ENCODE data around the gene NKAIN1. TPM values are rescaled to one million over a fixed set of nuclear protein-coding genes. Genes with fewer than 3 reads are reported as not detected.
"Not testable (repeated sequence)": the region's sequence is repeated elsewhere in the genome, so short reads cannot be mapped to it uniquely, and the experiment has no call there.

NKAIN1 gene
- polyA plus RNA-seq, 4 donors, result 3.7 to 5.0 (median 3.9) TPM

GRCh38 chr1:31198600-31198999 lies 41.1 kb downstream of the NKAIN1 start:
- no peak for DNase-seq (ENCODE audit: low read depth in 4 of 4, low spot score in 3 of 4)

- DNase-seq (ENCODE audit: low read depth in 4 of 4, low spot score in 3 of 4), result no peak
Measured at GRCh38 chr1:31198150-31198549, 41.5 kb downstream of the NKAIN1 start.

DNA sequence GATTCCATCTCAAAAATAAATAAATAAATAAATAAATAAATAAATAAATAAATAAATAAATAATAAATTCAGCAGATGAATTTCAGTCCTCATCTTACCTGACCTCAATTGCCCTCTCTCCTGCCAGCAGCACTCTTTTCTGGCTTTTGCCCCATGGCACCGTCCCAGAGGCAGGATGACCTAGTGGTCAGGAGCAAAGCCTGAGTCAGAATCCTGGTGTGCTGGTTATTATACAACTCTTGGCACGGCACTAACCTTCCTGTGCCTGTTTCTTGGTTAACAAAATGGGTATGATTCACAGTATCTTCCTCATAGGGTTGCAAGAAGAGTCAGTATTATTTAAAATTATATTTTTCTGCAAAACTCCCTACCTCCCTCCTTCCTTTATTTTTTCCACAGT lies 43.0 kb downstream of the NKAIN1 start:
- DNase-seq (ENCODE audit: low read depth in 4 of 4, low spot score in 3 of 4), result no peak

DNA sequence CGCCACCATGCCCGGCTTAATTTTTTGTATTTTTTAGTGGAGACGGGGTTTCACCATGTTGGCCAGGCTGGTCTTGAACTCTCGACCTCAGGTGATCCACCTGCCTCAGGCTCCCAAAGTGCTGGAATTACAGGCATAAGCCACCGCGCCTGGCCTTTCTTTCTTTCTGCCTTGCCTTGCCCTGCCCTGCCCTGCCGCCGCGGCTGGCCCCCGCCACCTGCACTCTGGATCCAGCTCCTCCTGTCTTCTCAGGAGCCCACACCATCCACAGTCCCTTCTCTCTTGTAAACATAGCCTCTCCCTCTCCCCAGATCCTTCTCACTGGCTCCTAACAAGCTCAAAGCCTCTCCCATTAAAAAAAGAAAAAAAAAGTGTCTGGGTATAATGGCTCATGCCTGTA lies 44.4 kb downstream of the NKAIN1 start:
- not testable (repeated sequence) for DNase-seq (ENCODE audit: low read depth in 4 of 4, low spot score in 3 of 4)

DNA sequence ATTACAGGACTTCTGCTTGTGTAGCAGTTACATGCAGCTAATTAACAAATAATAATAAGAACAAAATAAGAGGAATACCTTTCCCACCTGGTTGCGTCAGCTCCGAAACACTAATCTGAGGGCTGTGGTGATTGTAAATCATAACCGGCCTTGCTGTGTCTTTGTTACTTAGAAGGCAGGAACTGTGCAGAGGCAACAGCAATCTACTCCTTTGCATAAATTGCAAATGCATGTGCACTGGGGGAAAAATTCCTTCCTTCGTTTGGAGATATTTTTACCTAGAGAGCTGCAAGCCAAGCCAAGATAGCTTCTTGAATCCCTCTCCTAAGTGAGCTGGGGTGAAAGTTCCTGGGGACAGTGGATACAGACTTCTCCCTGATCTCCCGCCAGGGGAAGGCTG lies 46.0 kb downstream of the NKAIN1 start:
- DNase-seq (ENCODE audit: low read depth in 4 of 4, low spot score in 3 of 4), result no peak

DNA sequence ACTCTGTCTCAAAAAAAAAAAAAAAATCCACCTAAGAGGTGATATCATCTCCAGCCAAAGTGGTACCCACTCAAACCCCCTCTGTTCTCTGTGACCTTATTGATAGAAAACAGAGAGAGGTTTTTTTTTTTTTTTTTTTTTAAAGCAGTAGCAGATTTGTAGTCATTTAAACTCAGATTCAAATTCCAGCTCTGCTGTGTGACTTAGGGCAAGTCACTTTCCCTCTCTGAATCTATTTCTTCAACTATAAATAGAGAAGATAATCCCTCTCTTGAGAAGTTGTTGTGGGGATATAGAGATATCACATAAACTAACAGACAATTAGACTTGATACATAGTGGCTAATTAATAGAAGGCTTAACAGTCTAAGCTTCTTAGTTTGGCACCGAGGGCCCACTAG lies 48.4 kb downstream of the NKAIN1 start:
- DNase-seq (ENCODE audit: low read depth in 4 of 4, low spot score in 3 of 4), result no peak

GRCh38 chr1:31189696-31190674 lies 49.7 kb downstream of the NKAIN1 start:
- DNase-seq (ENCODE audit: low read depth in 4 of 4, low spot score in 3 of 4), result no peak

DNA sequence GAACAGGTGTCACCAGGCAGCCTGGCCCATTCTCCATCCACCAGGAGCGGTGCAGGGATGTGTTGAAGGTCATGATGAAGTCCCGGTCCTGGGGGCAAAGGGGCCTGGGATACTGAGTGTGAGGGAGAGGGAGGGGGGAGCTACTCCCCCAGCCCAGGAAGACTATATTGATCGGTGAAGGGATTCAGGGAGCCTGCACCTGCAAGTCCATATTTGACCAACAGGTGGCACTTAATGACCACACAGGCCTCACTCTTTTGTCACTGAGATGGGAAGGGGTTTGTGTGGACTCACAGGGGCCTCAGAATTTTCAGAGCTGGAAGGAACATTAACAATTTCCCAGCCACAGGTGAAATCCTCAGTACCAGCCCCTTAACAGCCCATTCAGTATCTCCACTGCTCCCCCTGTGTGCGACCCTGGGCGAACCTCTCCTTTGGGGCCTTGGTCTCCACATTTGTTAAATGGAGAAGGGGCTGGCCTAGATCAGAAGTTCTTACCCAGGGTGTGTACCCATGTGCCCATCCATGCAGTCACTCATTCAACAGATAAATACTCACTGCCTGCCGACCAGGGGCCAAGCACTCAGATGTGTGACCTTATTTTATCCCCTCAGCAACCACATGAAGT lies 55.6 kb downstream of the NKAIN1 start:
- DNase-seq (ENCODE audit: low read depth in 4 of 4, low spot score in 3 of 4), result no peak

DNA sequence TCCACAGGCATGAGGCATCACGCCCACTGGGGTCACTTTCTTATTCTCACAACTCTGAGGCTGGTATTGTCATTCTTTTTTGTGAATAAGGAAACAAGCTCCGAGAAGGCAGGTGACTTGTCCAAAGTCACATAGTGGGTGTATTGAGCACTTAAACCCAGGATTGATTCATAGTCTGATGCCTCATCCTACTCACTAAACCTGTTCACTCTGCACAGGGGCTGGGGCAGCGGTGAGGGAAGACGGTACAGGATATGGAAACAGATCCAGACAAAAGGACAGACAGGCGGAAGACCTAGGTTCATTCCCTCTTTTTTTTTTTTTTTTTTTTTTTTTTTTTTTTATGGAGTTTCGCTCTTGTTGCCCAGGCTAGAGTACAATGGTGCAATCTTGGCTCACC lies 56.6 kb downstream of the NKAIN1 start:
- no peak for DNase-seq (ENCODE audit: low read depth in 4 of 4, low spot score in 3 of 4)

DNA sequence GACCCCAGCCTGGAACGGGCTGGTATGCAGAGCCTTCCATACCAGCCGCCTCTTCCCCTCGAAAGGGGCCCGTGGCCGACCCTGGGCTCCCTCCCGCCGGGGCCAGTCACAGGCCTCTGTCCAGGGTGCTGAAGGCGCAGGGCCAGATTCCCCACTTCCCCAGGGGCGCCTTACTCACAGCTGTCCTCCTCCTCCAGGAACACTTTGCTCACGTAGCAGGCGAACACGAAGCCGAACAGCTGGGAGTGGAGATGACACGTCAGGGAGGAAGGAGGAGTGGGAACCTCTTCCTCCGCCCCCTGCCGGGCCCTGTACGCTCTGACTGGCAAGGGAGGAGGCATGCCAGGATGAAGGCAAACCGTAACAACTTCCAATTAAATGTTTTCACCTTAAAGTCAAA lies 57.3 kb downstream of the NKAIN1 start:
- DNase-seq (ENCODE audit: low read depth in 4 of 4, low spot score in 3 of 4), result peak in 3 of 4 donors; percentile 76 to 87 (median 79)

DNA sequence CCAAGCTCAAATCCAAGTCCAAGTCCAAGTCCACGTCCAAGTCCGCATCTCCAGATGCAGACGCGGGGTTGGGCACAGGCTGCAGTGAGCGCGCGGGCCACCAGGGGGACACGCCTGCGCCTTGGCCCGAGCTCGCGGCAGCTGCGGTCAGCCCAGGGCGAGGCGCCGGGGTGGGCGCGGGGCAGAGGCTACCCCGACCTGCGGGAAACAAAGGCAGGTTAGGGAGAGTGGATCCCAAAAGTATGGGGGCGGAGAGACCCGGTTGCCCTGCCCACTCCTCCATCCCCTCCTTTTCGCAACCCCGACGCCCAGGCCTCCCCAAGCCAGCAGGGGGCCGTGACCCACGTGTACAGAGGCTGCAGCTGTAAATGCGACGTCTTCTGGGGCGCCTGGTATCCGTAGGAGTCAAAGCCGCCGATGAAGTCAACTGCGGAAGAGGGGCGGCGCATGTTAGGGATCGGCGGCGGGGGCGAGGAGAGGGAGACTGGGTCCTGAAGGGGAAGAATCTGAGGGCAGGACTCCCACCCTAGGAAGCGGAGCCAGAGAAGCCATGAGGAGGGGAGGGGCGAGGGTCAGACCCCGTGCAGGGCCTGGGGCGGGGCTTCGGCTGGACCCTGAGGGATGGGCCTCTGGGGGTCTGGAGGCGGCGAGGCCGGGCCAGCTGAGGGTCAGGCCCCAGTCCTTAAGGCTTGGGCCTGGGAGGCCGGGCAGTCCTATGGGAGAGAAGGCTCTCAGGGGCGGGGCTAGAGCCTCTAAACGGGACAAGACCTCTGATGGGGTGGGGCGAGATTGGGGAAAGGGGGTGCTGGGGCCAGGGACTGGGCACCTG lies 58.0 kb downstream of the NKAIN1 start:
- no peak for DNase-seq (ENCODE audit: low read depth in 4 of 4, low spot score in 3 of 4)

GRCh38 chr1:31180338-31180737 lies 59.3 kb downstream of the NKAIN1 start:
- no peak for DNase-seq (ENCODE audit: low read depth in 4 of 4, low spot score in 3 of 4)

- DNase-seq (ENCODE audit: low read depth in 4 of 4, low spot score in 3 of 4), result not testable (repeated sequence)
Measured at GRCh38 chr1:31176291-31176690, 63.4 kb downstream of the NKAIN1 start.

- DNase-seq (ENCODE audit: low read depth in 4 of 4, low spot score in 3 of 4), result no peak
Measured at GRCh38 chr1:31170486-31170735, 69.3 kb downstream of the NKAIN1 start.

GRCh38 chr1:31166462-31166861 lies 73.2 kb downstream of the NKAIN1 start:
- DNase-seq (ENCODE audit: low read depth in 4 of 4, low spot score in 3 of 4), result no peak

DNA sequence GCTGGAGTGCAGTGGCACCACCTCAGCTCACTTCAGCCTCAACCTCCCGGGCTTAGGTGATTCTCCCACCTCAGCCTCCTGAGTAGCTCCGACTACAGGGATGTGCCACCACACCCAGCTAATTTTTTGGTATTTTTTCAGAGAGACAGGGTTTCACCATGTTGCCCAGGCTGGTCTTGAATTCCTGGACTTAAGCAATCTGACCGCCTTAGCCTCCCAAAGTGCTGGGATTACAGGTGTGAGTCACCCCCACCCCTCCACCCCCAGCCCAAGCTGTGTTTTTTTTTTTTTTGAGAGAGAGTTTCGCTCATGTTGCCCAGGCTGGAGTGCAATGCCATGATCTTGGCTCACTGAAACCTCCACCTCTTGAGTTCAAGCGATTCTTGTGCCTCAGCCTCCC lies 75.4 kb downstream of the NKAIN1 start:
- DNase-seq (ENCODE audit: low read depth in 4 of 4, low spot score in 3 of 4), result no peak

DNA sequence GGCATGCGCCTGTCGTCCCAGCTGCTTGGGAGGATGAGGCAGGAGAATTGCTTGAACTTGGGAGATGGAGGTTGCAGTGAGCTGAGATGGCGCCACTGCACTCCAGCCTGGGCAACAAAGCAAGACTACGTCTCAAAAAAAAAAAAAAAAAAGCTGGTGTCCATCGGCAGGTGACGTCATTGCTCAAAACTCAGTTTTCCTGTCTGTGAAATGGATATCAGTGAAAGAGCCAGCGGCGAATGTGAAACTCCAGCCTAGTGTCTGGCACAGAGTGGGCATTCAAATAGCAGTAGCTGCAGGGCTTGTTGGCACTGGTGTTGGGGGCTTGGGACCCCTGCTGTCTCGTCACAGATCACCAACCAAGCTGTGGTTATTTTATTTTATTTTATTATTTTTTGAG lies 75.8 kb downstream of the NKAIN1 start:
- no peak for DNase-seq (ENCODE audit: low read depth in 4 of 4, low spot score in 3 of 4)

- DNase-seq (ENCODE audit: low read depth in 4 of 4, low spot score in 3 of 4), result no peak
Measured at GRCh38 chr1:31161571-31161970, 78.1 kb downstream of the NKAIN1 start.

GRCh38 chr1:31159869-31160611 lies 79.6 kb downstream of the NKAIN1 start:
- no peak for DNase-seq (ENCODE audit: low read depth in 4 of 4, low spot score in 3 of 4)

DNA sequence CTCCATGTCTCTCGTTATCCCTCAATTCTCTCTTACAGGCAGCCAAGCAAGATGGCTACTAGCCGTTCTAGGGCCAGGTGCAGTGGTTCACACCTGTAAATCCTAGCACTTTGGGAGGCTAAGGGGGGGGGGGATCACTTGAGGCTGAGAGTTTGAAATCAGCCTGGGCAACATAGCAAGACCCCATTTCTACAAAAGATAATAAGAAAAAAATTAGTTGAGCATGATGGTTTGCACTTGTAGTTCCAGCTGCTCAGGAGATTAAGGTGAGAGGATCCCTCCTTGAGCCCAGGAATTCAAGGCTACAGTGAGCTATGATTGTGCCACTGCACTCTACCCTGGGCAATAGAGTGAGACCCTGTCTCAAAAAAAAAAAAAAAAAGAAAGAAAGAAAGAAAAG lies 80.4 kb downstream of the NKAIN1 start:
- no peak for DNase-seq (ENCODE audit: low read depth in 4 of 4, low spot score in 3 of 4)
